ENCODE data around the gene C1QTNF12.

The C1QTNF12 gene

DNA sequence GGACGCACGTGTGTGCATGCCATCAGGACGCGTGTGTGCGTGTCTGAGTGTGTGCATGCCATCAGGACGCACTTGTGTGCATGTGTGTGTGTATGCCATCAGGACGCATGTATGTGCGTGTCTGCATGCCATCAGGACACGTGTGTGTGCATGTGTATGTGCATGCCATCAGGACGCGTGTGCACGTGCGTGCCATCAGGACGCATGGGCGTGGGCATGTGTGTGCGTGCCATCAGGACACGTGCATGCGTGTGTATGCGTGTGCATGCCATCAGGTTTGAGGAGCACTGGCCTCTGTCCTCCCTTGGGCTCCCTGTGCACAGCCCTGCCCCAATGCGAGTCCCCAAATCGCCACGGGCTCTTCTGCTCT lies 12.6 kb upstream of the C1QTNF12 start:
- no peak overlapping the region for H3K4me2 ChIP-seq (ENCODE audit: low read length)

DNA sequence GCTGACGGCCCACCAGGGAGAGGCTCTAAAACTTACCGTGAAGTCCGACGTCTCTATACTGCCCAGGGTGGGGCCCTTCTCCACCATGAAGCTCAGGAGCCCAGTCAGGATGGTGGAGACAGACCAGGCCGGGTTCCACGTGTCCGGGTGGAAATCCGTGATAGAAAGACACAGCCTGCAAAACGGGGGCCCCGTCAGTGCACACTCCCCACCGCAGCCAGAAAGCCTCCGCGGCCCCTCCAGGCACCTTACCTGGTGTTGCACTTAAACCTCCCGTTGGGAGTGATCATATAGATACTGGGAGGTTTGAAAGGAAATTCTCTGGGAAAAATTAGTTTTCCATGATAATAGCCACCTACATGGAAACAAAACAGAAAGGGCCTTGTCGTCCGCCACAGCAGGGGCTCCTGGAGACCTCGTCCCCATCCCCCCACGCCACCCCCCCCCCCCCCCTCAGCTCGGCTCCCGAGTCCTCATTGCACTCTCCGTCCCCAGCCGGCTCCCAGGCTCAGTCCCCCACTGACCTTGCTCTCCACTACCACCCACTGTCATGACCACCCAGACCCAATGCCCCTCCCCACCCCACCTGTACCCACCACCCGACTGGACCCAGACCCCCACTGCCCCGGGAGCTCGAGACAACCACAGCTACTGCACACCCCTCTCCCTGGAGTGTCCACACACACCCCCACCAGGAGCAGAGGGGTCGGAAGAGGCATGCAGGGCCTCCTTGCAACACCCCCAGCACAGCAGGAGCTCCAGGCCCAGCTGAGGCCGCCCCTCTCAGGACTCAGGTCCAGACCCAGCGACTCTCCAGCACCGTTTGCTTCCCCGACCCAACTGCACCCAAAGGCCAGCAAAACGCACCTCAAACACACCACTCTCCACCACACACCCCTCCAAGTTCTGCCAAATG lies 10.7 kb upstream of the C1QTNF12 start:
- Histone ChIP-seq H3K36me3 (ENCODE audit: insufficient read depth, low read length) (peaks cover 63% of the 10 kb centered on the region), H3K4me1 (ENCODE audit: insufficient read depth, low read length, severe bottlenecking) (peaks cover 14% of the 10 kb centered on the region), H3K27ac (ENCODE audit: low read depth, low read length, poor library complexity, severe bottlenecking) (no peak overlapping the region), H3K9me3 (ENCODE audit: low read length) (no peaks in the 10 kb centered on the region), H3K9ac (ENCODE audit: low read length) (no peak overlapping the region), H3K79me2 (ENCODE audit: insufficient read depth, low read length) (no peaks in the 10 kb centered on the region), H4K20me1 (ENCODE audit: insufficient read depth, low read length) (no peaks in the 10 kb centered on the region), H3K27me3 (ENCODE audit: insufficient read depth, low read length) (no peaks in the 10 kb centered on the region), H3F3A (ENCODE audit: insufficient read depth, low read length) (no peaks in the 10 kb centered on the region), H3K4me3 (ENCODE audit: low read depth, low read length, poor library complexity, severe bottlenecking) (no peak overlapping the region), H2AFZ (ENCODE audit: low read length) (no peak overlapping the region), H3K4me2 (ENCODE audit: low read length) (no peak overlapping the region), H3K9me2 (ENCODE audit: low read depth, low read length) (no peaks in the 10 kb centered on the region)
- TF ChIP-seq EZH2 (IDR thresholded peaks at IDR 0.05; ENCODE audit: borderline replicate concordance, low read length) = no peak
- TF ChIP-seq, protein P1, sequence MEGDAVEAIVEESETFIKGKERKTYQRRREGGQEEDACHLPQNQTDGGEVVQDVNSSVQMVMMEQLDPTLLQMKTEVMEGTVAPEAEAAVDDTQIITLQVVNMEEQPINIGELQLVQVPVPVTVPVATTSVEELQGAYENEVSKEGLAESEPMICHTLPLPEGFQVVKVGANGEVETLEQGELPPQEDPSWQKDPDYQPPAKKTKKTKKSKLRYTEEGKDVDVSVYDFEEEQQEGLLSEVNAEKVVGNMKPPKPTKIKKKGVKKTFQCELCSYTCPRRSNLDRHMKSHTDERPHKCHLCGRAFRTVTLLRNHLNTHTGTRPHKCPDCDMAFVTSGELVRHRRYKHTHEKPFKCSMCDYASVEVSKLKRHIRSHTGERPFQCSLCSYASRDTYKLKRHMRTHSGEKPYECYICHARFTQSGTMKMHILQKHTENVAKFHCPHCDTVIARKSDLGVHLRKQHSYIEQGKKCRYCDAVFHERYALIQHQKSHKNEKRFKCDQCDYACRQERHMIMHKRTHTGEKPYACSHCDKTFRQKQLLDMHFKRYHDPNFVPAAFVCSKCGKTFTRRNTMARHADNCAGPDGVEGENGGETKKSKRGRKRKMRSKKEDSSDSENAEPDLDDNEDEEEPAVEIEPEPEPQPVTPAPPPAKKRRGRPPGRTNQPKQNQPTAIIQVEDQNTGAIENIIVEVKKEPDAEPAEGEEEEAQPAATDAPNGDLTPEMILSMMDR (IDR thresholded peaks at IDR 0.05; ENCODE audit: low read length) = no peak

More for the DNA sequence above, 12.6 kb upstream of the C1QTNF12 start:
- TF ChIP-seq EZH2 (IDR thresholded peaks at IDR 0.05; ENCODE audit: borderline replicate concordance, low read length) = no peak
- TF ChIP-seq, protein P1 (IDR thresholded peaks at IDR 0.05; ENCODE audit: low read length) = no peak
- Histone ChIP-seq H3F3A (ENCODE audit: insufficient read depth, low read length) (no peaks in the 10 kb centered on the region), H4K20me1 (ENCODE audit: insufficient read depth, low read length) (no peaks in the 10 kb centered on the region), H3K9ac (ENCODE audit: low read length) (no peak overlapping the region), H3K9me3 (ENCODE audit: low read length) (no peaks in the 10 kb centered on the region), H3K27me3 (ENCODE audit: insufficient read depth, low read length) (no peaks in the 10 kb centered on the region), H3K4me1 (ENCODE audit: insufficient read depth, low read length, severe bottlenecking) (peaks cover 14% of the 10 kb centered on the region), H3K27ac (ENCODE audit: low read depth, low read length, poor library complexity, severe bottlenecking) (no peak overlapping the region), H3K36me3 (ENCODE audit: insufficient read depth, low read length) (peaks cover 65% of the 10 kb centered on the region), H3K4me3 (ENCODE audit: low read depth, low read length, poor library complexity, severe bottlenecking) (no peak overlapping the region), H3K9me2 (ENCODE audit: low read depth, low read length) (no peaks in the 10 kb centered on the region), H2AFZ (ENCODE audit: low read length) (no peak overlapping the region), H3K79me2 (ENCODE audit: insufficient read depth, low read length) (no peaks in the 10 kb centered on the region)

DNA sequence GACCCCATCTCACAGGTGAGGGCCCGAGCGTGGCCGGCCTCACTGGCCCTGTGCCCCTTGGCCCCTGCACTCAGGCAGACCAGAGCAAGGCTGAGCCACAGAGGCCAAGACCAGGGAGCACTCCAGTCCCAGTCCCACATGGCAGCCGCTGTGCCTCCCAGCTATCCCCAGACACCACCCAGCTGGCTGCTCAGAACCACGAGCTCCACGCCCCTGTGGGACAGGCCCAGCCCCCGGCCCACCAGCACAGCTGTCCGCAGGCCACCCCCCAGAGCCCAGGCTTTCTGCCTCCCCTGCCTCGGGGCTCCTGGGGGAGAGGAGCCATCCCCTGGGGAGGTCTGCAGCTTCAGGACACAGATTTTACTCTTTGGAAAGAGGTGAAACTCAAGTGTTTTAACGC lies 9.1 kb upstream of the C1QTNF12 start:
- H3K27me3 ChIP-seq (ENCODE audit: insufficient read depth, low read length) = no peaks in the 10 kb centered on the region
- H3K4me2 ChIP-seq (ENCODE audit: low read length) = no peak overlapping the region
- H2AFZ ChIP-seq (ENCODE audit: low read length) = no peak overlapping the region
- H3F3A ChIP-seq (ENCODE audit: insufficient read depth, low read length) = no peaks in the 10 kb centered on the region
- H3K9me2 ChIP-seq (ENCODE audit: low read depth, low read length) = no peaks in the 10 kb centered on the region
- H3K9me3 ChIP-seq (ENCODE audit: low read length) = no peaks in the 10 kb centered on the region
- no peak overlapping the region for H3K4me3 ChIP-seq (ENCODE audit: low read depth, low read length, poor library complexity, severe bottlenecking)
- H3K4me1 ChIP-seq (ENCODE audit: insufficient read depth, low read length, severe bottlenecking) = peaks cover 13% of the 10 kb centered on the region
- H3K79me2 ChIP-seq (ENCODE audit: insufficient read depth, low read length) = no peaks in the 10 kb centered on the region
- no peaks in the 10 kb centered on the region for H4K20me1 ChIP-seq (ENCODE audit: insufficient read depth, low read length)
- no peak for TF ChIP-seq EZH2 (IDR thresholded peaks at IDR 0.05; ENCODE audit: borderline replicate concordance, low read length)
- TF ChIP-seq, protein P1 (IDR thresholded peaks at IDR 0.05; ENCODE audit: low read length) = no peak
- no peak overlapping the region for H3K9ac ChIP-seq (ENCODE audit: low read length)
- no peak overlapping the region for H3K27ac ChIP-seq (ENCODE audit: low read depth, low read length, poor library complexity, severe bottlenecking)
- peaks cover 53% of the 10 kb centered on the region for H3K36me3 ChIP-seq (ENCODE audit: insufficient read depth, low read length)

Measured in OCI-LY1 (cell line).